K562 treated with DMSO at 1 percent for 48 hours (cell line): ENCODE data around the gene ADCY3. TPM values are rescaled to one million over a fixed set of nuclear protein-coding genes. Genes with fewer than 3 reads are reported as not detected.

Experiments used
- total RNA-seq: library from RNA; unstranded; fragments of 300-600 nt; gene quantifications from 2 replicates; pipeline ENCODE4 v1.2.3, GENCODE V29; 2022; ENCODE audit warnings: low replicate concordance; ENCODE audit errors: extremely low read depth

ADCY3 gene
- total RNA-seq: 81.6 TPM in 1 of 2 replicates, not detected in the other

DNA sequence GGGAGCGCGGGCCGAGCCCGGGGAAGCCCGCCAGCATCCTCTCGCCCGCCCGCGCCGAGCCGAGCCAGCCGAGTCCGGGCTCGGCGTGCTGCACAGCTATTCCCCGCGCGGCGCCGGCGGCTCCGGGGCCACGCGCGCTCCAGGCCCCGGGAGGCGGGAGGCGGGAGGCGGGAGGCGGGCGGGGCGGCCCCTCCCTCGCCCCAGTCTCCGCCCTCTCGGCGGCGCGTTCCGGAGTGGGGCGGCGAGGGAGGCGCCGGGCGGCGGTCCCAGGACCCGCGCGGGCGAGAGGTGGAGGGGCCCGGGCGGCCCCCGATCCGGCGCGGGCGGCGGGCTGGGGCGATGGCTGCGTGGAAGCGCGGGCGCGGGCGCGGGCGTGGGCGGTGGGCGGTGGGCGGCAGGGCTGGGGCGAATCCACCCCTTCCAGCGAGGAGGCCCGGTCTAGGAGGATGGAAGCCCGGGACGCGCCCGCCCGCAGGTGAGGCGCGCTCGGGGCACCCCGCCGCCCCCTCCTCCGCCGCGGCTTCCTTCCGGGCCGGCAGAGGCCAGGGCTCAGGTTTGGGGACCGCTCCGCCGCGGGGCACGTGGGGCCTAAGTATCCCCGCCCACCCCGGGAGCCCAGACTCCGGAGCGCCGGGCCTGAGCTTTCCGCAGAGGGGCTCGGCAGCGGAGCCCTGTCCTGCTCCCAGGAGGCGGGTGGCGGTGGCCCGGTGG, at the start of gene ADCY3:
Gene ADCY3, minus strand, starts transcription at position 140 of the 711 bp plus-strand sequence. CDS start 1,250 bp downstream, outside the sequence.

DNA sequence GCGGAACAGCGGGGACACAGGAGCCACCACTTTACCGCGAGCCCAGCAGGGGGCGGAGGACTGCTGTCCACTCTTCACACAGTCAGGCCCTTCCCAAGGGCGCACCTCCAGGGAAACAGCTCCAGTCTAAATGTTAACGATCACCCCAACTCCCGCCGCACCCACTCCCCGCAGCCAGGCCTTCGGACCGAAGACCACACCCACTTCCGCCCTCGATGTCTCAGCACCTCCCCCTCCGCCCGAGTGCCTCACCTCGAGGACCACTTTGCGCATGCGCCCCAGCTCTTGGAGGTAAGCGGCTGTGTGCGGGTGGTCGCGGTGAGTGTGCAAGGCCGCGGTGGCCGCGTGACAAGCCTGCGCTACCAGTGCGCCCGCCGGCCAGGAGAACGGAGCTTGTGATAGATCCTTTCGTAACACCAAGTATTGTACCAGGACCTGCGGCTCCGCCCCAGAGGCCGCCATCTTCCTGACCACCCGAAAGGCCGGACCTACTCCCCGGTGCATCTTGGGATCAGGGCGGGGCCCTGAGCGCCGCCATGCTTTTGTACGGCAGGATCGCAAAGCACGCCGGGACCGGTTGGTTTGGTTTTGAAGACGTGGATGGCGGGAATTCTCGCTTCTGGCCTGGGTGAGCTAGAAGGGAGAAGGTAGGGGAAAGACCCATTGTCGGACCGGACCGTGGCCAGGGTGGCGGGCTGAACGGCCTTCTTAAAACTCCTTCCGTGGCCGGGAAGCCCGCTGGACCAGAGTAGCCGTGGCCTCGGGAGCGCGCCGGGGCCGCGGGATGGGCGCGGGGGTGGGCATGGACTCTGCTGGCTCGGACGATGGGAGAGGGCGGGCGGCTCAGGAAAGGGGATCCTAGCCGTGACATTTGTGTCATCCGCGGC, 126.9 kb downstream of the ADCY3 start, which contains the start of the genes CENPO and PTRHD1:
Gene CENPO, plus strand, starts transcription at position 552 of the 887 bp plus-strand sequence. CDS start 495 bp downstream, outside the sequence.
Gene PTRHD1, minus strand, starts transcription at position 518 of the 887 bp plus-strand sequence. Its CDS starts 14 bp downstream, at position 504.

Other genes with a start within 250 kb of the ADCY3 start
- gene PTRHD1, start 126.8 kb downstream of the ADCY3 start, total RNA-seq: not detected in 2 replicates
- not detected in 2 replicates for gene CENPO, start 126.8 kb downstream of the ADCY3 start, total RNA-seq
- not detected in 2 replicates for gene DNAJC27, start 51.7 kb upstream of the ADCY3 start, total RNA-seq
- not detected in 2 replicates for gene EFR3B, start 121.8 kb upstream of the ADCY3 start, total RNA-seq
- not detected in 2 replicates for gene POMC, start 248.3 kb upstream of the ADCY3 start, total RNA-seq